ACC112 (cell line): ENCODE results near the gene TNFRSF13B.

Experiments used
- H2AFZ ChIP-seq: fragments of 200-600 bp; sonication (generic); one replicate; pipeline ENCODE4 v1.6.0; 2017; ENCODE audit warnings: antibody characterized with exemption, low read length; ENCODE audit not compliant: unreplicated experiment
- H3K27ac ChIP-seq: fragments of 200-600 bp; sonication (generic); 2 replicates; pipeline ENCODE4 v1.5.1; 2014; ENCODE audit warnings: low read depth, mild to moderate bottlenecking, antibody characterized with exemption, low read length, moderate library complexity
- H3K27me3 ChIP-seq: fragments of 200-600 bp; sonication (generic); 2 replicates; pipeline ENCODE4 v1.6.1; 2014; ENCODE audit warnings: mild to moderate bottlenecking, antibody characterized with exemption, low read length, moderate library complexity, mixed read lengths; ENCODE audit not compliant: insufficient read depth
- H3K36me3 ChIP-seq: fragments of 200-600 bp; sonication (generic); 2 replicates; pipeline ENCODE4 v1.6.1; 2016; ENCODE audit warnings: mild to moderate bottlenecking, antibody characterized with exemption, low read length, moderate library complexity, mixed read lengths; ENCODE audit not compliant: insufficient read depth
- H3K4me1 ChIP-seq: fragments of 200-600 bp; sonication (generic); one replicate; pipeline ENCODE4 v1.6.1; 2016; ENCODE audit warnings: low read length, mixed read lengths; ENCODE audit not compliant: insufficient read depth, unreplicated experiment, control insufficient read depth
- H3K4me3 ChIP-seq: fragments of 200-600 bp; sonication (generic); 2 replicates; pipeline ENCODE4 v1.5.1; 2014; ENCODE audit warnings: mild to moderate bottlenecking, low read depth, low read length
- H3K79me2 ChIP-seq: fragments of 200-600 bp; sonication (generic); one replicate; pipeline ENCODE4 v1.6.0; 2016; ENCODE audit warnings: low read length; ENCODE audit not compliant: control insufficient read depth, unreplicated experiment, insufficient read depth

Gene TNFRSF13B

GRCh38 chr17:16989953-16990860 lies 18.3 kb upstream of the TNFRSF13B start:
- Histone ChIP-seq H3K4me3 (no peak overlapping the region), H3K27me3 (no peaks in the 10 kb centered on the region), H3K4me1 (peaks cover 16% of the 10 kb centered on the region)

GRCh38 chr17:16989230-16989952 lies 17.5 kb upstream of the TNFRSF13B start:
- Histone ChIP-seq H2AFZ (no peak overlapping the region), H3K4me1 (peaks cover 16% of the 10 kb centered on the region), H3K79me2 (no peaks in the 10 kb centered on the region), H3K36me3 (no peaks in the 10 kb centered on the region), H3K27me3 (no peaks in the 10 kb centered on the region), H3K27ac (no peak overlapping the region), H3K4me3 (no peak overlapping the region)

More at GRCh38 chr17:16989953-16990860, 18.3 kb upstream of the TNFRSF13B start:
- no peaks in the 10 kb centered on the region for H3K79me2 ChIP-seq
- no peaks in the 10 kb centered on the region for H3K36me3 ChIP-seq
- no peak overlapping the region for H3K27ac ChIP-seq
- H2AFZ ChIP-seq: no peak overlapping the region

- no peaks in the 10 kb centered on the region for H3K27me3 ChIP-seq
- no peak overlapping the region for H3K4me3 ChIP-seq
- no peak overlapping the region for H2AFZ ChIP-seq
- H3K27ac ChIP-seq: no peak overlapping the region
- H3K36me3 ChIP-seq: no peaks in the 10 kb centered on the region
- H3K79me2 ChIP-seq: no peaks in the 10 kb centered on the region
- peaks cover 16% of the 10 kb centered on the region for H3K4me1 ChIP-seq
Observed at GRCh38 chr17:16988749-16989229, 16.9 kb upstream of the TNFRSF13B start.

- H3K27ac ChIP-seq: no peak overlapping the region
- peaks cover 16% of the 10 kb centered on the region for H3K4me1 ChIP-seq
- no peaks in the 10 kb centered on the region for H3K36me3 ChIP-seq
- no peaks in the 10 kb centered on the region for H3K27me3 ChIP-seq
- no peak overlapping the region for H3K4me3 ChIP-seq
- H3K79me2 ChIP-seq: no peaks in the 10 kb centered on the region
- H2AFZ ChIP-seq: peak overlapping the region; percentile 58
Observed at GRCh38 chr17:16987830-16988601, 16.1 kb upstream of the TNFRSF13B start.

GRCh38 chr17:16987066-16987829 lies 15.3 kb upstream of the TNFRSF13B start:
- H3K36me3 ChIP-seq: no peaks in the 10 kb centered on the region
- no peak overlapping the region for H3K27ac ChIP-seq
- no peak overlapping the region for H2AFZ ChIP-seq
- peaks cover 16% of the 10 kb centered on the region for H3K4me1 ChIP-seq
- no peaks in the 10 kb centered on the region for H3K79me2 ChIP-seq
- no peak overlapping the region for H3K4me3 ChIP-seq
- H3K27me3 ChIP-seq: no peaks in the 10 kb centered on the region

- H2AFZ ChIP-seq: no peak overlapping the region
- no peaks in the 10 kb centered on the region for H3K27me3 ChIP-seq
- H3K79me2 ChIP-seq: no peaks in the 10 kb centered on the region
- H3K4me3 ChIP-seq: no peak overlapping the region
- H3K27ac ChIP-seq: no peak overlapping the region
- peaks cover 16% of the 10 kb centered on the region for H3K4me1 ChIP-seq
- no peaks in the 10 kb centered on the region for H3K36me3 ChIP-seq
Observed at GRCh38 chr17:16986391-16986790, 14.5 kb upstream of the TNFRSF13B start.

GRCh38 chr17:16981928-16982327 lies 10.0 kb upstream of the TNFRSF13B start:
- Histone ChIP-seq H3K27ac (no peak overlapping the region), H3K4me1 (peaks cover 9% of the 10 kb centered on the region), H2AFZ (no peak overlapping the region), H3K36me3 (no peaks in the 10 kb centered on the region), H3K79me2 (no peaks in the 10 kb centered on the region), H3K27me3 (no peaks in the 10 kb centered on the region), H3K4me3 (no peak overlapping the region)

GRCh38 chr17:16980813-16981731 lies 9.2 kb upstream of the TNFRSF13B start:
- Histone ChIP-seq H3K27me3 (no peaks in the 10 kb centered on the region), H3K27ac (no peak overlapping the region), H2AFZ (no peak overlapping the region), H3K36me3 (no peaks in the 10 kb centered on the region), H3K4me1 (peaks cover 16% of the 10 kb centered on the region), H3K79me2 (no peaks in the 10 kb centered on the region), H3K4me3 (no peak overlapping the region)

- Histone ChIP-seq H3K4me3 (no peak overlapping the region), H3K36me3 (no peaks in the 10 kb centered on the region), H3K4me1 (peaks cover 18% of the 10 kb centered on the region), H2AFZ (no peak overlapping the region), H3K79me2 (no peaks in the 10 kb centered on the region), H3K27me3 (0 out of 2 replicates have a peak, but pooled peaks cover 2% of the 10 kb centered on the region), H3K27ac (no peak overlapping the region)
Observed at GRCh38 chr17:16980061-16980460, 8.1 kb upstream of the TNFRSF13B start.
